Neural cell (in vitro differentiated cells): Measurements from ENCODE around the gene COL4A2.

Experiments
- CTCF ChIP-seq: fragments of 450-650 bp; IDR thresholded peaks from 2 replicates; pipeline ENCODE4 v1.5.1; 2014; ENCODE audit warnings: antibody characterized with exemption, mild to moderate bottlenecking, moderate library complexity; ENCODE audit not compliant: poor library complexity, severe bottlenecking
- EP300 ChIP-seq: fragments of 450-650 bp; conservative IDR thresholded peaks from 2 replicates; pipeline ENCODE4 v1.6.1; 2014; ENCODE audit warnings: antibody characterized with exemption, mild to moderate bottlenecking, moderate library complexity; ENCODE audit not compliant: poor library complexity, severe bottlenecking

- TF ChIP-seq CTCF (no peak), EP300 (no peak)
Observed at GRCh38 chr13:110297766-110298504, 9.1 kb upstream of the COL4A2 start.
